HG03439 (cell line): ENCODE results near the gene ADAM15.

Experiments
- ATAC-seq: cut with Tn5 transposase; IDR thresholded peaks from one replicate; pipeline ENCODE4 v1.9.1; 2021; ENCODE audit warnings: mild to moderate bottlenecking, moderate library complexity; ENCODE audit not compliant: unreplicated experiment

Gene ADAM15

DNA sequence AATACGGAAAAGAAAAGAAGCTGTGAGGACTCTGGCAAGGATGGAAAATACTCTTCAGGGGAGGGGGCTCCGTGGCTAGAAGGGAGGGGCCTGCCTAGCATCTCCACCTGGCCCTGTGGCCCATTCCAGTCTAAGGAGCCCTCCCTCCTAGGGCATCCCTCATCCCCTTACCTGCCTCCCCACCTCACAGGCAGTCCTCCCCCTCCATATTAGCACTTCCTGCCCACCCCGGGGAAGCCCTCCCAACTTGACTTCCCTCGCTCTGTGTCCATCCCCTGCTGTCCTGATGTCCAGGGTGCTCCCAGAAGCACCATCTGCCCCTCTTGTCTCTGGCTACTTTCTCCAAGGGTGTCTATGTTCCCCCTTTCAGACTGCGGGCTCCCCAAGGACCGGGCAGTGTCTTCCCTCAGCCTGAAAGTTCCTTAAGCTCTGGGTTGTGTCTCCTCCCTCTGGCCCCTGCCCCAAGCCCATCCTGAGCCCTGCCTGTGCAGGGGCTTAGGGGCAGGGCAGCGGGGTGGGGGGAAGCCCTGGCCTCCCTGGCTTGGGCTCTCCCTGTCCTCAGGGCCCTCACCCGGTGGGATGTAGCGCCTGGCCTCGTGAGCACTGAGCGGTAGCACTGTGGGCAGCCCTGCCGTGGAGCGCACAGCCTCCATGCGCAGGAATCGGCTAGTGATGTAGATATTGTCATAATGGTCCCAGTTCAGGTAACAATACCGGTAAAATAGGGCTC is 21.4 kb upstream of the ADAM15 start:
- no peak for ATAC-seq

GRCh38 chr1:155030243-155030795 is 20.8 kb upstream of the ADAM15 start:
- ATAC-seq, result no peak

DNA sequence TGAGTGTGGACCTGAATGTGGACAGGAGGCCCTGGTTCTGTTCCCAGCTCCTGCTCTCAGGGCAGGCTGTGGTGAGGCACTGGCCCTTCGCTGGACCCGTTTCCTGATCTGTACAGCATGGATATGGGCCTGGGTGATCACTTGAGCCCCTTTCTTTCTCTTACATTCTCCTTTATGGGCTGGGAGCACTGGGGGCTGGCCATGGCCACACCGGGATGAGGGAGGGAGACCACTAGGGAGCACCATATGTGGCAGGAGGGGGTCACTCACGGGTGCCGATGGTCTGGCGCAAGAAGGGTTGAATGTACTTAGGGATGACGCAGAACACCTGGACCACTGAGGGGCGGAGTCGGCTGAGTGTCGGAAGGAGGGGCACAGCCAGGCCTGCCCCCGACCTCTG is 20.2 kb upstream of the ADAM15 start:
- ATAC-seq, result no peak

DNA sequence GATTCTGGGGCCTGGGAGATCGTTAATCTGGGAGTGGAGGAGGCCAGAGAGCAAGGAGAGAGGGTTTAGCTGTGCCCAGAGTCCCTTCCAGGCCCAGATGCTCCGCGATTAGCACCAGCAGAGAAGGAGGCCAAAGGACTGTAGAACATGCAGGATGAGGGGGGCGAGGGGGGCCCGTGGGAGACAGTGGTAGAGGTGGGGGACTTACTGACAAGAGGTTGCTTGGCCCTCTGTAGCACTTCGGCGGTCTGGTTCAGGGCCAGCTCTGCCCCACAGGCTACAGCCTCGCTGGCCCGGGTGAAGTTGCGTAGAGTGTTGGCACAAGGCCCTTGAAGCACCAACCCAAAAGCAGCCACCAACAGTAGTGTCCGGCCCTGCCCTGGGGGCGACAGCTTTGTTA is 18.2 kb upstream of the ADAM15 start:
- no peak for ATAC-seq

- no peak for ATAC-seq
Measured at GRCh38 chr1:155033524-155033923, 17.6 kb upstream of the ADAM15 start, which contains the start of the genes DCST1 and DCST2. DCST1 (plus strand) TSS chr1:155033824; CDS start chr1:155034037, 213 bp downstream. DCST2 (minus strand) TSS chr1:155033781; CDS start chr1:155033701, 80 bp downstream.

DNA sequence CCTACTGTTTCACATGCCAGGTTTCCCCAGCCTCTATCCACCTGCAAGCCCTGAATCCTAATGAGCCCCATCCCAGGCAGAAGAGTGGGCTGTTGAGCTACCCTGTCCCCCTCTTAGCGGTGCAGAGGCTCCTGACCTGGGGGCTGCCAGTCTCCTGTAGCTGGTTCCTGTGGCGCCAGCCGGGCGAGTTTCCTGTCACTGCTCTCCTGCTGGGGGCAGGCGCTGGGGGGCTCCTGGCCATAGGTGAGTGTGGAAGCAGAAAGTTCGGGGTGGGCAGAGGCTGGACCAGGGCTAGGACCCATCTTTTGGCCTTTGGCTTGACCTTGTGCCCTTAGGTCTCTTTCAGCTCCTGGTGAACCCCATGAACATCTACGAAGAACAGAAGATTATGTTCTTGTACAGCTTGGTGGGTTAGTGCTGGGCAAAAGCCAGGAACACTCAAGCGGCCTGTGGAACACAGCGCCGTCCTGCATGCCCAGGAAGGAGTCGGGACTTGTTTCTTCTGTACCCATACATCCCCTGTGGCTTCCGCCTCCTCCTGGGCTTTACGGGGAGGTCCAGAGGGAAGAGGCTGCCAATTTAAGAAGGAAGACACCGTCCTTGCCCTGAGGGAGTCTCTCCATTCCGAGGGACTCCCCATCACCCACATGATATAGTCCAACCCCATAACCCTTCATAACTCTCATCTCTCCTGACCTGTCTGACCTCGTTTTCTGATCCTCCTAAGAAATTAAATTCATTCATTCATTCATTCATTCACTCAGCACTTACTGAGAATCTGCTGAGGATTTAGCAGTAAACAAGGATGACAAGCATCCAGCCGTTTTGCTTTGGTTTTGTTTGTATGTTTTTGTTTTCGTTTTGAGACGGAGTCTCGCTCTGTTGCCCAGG is 16.6 kb upstream of the ADAM15 start:
- ATAC-seq, result no peak

GRCh38 chr1:155035936-155036335 is 15.2 kb upstream of the ADAM15 start:
- no peak for ATAC-seq

- ATAC-seq, result no peak
Measured at GRCh38 chr1:155037043-155037442, 14.1 kb upstream of the ADAM15 start.

DNA sequence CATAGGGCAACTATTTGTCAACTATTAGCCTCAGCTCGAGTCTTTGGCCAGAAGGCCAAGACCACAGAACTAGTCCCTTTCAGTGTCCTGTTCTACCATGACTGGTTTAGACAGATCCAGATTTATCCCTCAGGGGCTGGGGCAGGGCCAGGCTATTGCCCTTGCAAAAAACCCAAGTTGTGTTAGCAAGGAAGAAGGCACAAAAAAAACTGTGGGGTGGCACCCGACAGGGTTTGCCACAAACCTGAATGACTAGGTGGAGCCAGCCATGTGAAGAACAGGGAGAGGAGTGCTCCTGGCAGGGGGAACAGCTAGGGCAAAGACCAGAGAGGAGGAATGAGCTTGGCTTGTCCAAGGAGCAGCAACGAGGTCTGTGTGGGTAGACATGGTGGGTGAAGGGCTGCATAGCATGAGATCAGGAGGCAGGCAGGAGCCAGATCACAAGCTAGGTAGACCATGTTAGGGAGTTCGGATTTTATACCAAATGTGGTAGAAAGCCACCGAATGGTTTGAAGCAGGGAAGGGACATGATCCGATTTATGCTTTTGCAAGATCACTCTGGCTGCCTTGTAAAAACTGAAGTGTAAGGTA is 13.2 kb upstream of the ADAM15 start:
- ATAC-seq, result no peak

DNA sequence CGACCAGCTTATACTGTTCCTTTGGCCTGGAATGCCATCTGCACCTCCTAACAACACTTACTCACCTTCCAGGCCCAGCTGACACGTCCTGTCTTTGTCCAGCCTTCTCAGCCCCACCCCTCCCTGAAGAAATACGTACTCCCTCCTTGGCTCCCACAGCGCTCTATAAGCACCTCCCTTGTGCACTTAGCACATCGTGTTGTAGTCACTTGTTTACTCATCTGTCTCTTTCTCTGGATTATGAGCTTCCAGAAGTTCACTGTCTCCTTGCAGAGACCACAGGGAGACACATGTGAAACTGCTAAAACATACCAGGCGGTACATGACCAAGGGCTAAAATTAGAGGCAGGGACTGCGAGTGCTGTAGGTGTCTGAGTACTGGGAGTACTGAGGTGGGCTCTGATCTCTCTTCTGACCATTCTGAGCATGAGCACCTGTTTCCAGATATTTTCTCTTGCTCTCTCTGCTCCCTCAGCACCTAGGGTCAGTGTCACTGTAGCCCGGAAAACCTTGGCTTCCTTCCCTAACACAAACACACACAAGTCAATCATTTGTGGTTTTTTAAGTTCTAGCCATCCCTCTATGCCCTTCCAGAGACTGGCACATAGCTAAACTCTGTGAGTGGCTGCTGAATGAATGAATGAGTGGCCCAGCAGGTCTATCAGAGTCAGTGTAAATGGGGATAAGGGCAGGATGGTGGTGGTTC is 12.4 kb upstream of the ADAM15 start:
- ATAC-seq, result no peak

GRCh38 chr1:155039308-155039669 is 11.8 kb upstream of the ADAM15 start:
- no peak for ATAC-seq

GRCh38 chr1:155040358-155041093 is 10.6 kb upstream of the ADAM15 start:
- ATAC-seq, result no peak

DNA sequence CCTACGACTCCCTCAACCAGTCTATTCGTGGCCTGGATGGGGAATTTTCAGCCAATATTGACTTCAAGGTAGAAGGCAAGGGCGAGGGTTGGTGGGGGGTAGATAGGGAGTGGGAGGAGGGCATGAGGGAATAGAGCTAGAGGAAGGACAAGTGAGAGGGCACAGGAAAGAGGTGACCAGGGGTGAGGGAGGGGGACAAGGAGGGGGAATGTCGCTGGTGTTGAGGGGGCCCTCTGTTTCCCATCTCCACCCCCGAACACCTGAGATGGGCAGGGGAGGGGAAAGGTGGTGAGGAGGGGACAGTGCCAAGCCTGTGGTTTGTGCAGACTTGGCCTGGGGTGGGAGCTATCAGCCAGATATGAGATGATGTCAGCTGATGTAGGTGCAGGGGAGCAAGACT is 8.3 kb upstream of the ADAM15 start:
- no peak for ATAC-seq

GRCh38 chr1:155043301-155043702 is 7.8 kb upstream of the ADAM15 start:
- no peak for ATAC-seq

GRCh38 chr1:155043793-155044192 is 7.3 kb upstream of the ADAM15 start:
- ATAC-seq, result no peak

GRCh38 chr1:155044365-155044764 is 6.8 kb upstream of the ADAM15 start:
- no peak for ATAC-seq

DNA sequence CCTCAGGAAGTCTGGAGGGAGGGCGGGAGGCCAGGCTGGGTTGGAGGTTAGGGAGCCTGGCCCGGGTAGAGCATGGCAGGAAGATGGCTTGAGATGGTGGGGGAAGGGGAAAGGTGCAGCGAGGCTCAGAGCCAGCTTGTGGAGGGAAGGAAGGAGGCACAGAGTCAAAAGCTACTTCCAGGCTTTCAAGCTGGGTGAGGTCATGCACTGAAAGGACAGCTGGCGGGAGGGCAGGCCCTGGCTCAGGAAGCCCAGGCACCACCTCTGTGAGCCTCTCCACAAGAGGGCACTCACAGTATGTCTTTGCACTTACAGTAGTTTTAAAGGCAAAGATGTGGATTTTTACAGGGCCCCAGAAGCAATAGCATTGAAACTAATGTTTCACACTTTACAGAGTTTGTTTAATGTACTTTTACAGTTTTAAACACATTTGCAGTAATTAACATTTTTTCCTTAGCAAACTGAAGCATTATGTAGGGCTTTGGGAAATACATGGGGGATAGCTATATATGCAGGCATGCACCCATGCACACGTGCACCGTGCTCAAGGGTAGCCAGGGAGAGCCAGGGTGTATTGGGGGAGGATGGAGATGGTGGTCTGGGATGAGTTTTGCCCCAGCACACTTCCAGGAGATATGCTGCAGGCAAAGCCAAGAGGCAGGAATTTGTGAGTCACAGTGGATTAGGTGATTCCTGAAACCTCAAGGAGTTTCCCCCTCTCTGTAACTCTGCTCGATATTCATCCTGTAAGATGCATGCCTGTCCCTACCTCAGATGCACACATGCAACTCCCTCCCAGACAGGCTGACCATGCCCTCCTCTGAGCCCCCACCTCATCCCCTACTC is 6.1 kb upstream of the ADAM15 start:
- no peak for ATAC-seq

DNA sequence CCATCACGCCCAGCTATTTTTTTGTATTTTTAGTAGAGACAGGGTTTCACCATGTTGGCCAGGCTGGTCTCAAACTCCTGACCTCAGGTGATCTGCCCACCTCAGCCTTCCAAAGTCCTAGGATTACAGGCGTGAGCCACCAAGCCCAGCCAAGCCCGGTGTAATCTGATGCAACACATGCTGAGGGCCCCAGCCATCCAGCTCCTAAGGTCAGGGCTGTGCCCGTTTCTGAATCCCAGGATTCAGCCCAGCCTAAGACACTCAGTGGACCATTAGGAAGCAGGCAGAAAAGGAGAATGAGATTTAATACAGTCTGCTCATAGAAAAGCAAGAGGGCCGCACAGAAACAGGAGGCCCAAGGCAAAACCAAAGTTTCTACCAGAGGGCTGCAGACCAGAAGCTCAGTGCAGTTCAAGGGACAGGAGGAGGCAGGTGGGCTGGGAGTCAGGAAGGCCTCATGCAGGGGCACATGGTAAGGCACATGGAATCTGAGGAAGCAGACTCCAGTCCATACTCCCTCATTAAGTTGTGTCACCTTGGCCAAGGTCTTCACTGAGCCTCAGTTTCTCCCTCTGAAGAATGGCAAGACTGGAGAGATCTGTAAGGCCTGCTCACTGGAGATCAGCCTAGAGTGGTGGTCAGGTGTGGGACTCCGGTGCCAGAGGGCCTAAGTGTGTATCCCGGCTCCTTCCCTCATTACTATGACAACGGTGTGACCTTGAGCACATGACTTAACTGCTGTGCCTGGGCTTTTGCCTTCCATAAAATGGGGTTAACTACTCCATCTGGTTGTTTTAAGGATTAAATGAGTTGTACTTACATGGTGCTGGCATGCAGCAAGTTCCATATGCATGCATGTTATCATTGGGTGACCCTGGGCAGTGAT is 2.4 kb upstream of the ADAM15 start:
- no peak for ATAC-seq
